AG09309 (cell line): ENCODE measurements around the gene ARHGAP6.
"Not testable (repeated sequence)": the region's sequence is repeated elsewhere in the genome, so short reads cannot be mapped to it uniquely, and the experiment has no call there.

Experiments
- DNase-seq: peaks from one replicate; pipeline ENCODE4 v3.0.0-alpha.2; 2010; ENCODE audit warnings: low read depth
- H3K4me3 ChIP-seq: 2 replicates; pipeline ENCODE4 v1.5.1; 2011; ENCODE audit warnings: mild to moderate bottlenecking, low read depth, low read length, moderate library complexity; ENCODE audit not compliant: control insufficient read depth
- TF ChIP-seq, protein P1 (sequence below): IDR thresholded peaks from 2 replicates; pipeline ENCODE4 v1.5.1; 2011; ENCODE audit warnings: mild to moderate bottlenecking, low read depth, low read length, inconsistent platforms; ENCODE audit not compliant: insufficient read depth, control insufficient read depth; ENCODE audit errors: missing control alignments

Gene ARHGAP6

DNA sequence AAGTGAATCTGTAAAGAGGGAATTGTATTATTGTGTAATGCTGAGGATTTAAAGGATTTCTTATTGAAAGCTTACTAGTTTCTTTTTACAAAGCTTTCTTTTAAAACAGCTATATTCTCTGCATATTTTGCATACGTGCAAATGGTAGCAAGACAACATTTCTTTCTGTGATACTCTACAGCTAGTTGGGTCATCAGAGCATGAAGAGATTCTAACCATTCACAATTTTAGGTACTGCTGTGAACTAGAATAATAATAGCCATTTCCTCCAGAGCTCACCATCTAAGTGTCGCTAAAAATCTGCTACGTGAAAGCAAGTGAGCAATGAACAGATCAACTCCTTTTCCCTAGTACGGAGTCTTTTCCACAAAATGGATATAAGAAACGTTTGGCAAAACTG is 37.3 kb downstream of the ARHGAP6 start:
- DNase-seq: no peak
- no peak overlapping the region for H3K4me3 ChIP-seq
- TF ChIP-seq, protein P1, sequence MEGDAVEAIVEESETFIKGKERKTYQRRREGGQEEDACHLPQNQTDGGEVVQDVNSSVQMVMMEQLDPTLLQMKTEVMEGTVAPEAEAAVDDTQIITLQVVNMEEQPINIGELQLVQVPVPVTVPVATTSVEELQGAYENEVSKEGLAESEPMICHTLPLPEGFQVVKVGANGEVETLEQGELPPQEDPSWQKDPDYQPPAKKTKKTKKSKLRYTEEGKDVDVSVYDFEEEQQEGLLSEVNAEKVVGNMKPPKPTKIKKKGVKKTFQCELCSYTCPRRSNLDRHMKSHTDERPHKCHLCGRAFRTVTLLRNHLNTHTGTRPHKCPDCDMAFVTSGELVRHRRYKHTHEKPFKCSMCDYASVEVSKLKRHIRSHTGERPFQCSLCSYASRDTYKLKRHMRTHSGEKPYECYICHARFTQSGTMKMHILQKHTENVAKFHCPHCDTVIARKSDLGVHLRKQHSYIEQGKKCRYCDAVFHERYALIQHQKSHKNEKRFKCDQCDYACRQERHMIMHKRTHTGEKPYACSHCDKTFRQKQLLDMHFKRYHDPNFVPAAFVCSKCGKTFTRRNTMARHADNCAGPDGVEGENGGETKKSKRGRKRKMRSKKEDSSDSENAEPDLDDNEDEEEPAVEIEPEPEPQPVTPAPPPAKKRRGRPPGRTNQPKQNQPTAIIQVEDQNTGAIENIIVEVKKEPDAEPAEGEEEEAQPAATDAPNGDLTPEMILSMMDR: no peak

DNA sequence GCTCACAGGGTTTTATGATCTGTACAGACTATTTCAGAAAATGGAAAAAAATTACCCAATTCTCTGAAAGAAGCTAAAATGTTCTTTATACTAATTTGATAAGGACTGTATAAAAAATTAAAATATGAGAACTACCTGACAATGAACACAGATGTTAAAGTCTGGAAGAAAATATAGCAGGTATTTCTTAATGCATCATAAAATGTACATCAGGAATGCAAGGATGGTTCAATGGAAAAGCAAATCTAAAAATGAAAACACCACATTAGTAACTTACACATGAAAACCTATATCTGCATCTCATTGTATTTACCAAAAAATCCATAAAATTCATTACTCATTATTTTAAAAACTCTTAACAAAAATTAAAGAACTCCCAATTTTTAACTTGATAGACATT is 39.4 kb downstream of the ARHGAP6 start:
- no peak overlapping the region for H3K4me3 ChIP-seq
- no peak for DNase-seq
- TF ChIP-seq, protein P1: no peak

DNA sequence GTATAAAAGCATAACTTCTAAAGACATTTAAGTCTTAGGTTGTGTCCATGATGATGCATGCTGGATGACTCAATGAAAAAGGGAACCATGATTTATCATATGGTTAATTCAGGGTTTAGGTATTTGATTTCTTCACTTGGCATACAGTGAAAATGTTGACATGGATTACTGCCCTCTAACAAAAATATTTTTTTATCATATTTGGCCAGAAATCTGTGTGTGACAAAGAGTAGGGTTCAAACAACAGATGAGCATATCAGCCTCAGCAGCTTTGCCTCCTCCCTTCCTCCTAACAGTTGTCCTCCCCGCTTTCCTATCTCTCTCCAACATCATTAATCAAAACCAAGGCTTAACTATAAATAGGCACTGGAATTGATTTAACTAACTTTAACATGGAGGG is 46.3 kb downstream of the ARHGAP6 start:
- DNase-seq: no peak
- no peak overlapping the region for H3K4me3 ChIP-seq
- TF ChIP-seq, protein P1: no peak

DNA sequence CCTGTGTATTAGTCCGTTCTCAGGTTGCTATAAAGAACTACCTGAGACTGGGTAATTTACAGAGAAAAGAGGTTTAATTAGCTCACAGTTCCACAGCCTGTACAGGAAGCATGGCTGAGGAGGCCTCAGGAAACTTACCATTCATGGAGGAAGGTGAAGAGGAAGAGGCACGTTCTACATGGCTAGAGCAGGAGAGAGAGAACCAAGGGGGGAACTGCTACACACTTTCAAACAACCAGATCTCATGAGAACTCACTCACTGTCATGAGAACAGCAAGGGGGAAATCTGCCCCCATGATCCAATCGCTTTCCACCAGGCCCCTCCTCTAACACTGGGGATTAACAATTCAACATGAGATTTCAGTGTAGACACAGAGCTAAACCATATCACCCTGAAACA is 51.5 kb downstream of the ARHGAP6 start:
- H3K4me3 ChIP-seq: not testable (repeated sequence)

DNA sequence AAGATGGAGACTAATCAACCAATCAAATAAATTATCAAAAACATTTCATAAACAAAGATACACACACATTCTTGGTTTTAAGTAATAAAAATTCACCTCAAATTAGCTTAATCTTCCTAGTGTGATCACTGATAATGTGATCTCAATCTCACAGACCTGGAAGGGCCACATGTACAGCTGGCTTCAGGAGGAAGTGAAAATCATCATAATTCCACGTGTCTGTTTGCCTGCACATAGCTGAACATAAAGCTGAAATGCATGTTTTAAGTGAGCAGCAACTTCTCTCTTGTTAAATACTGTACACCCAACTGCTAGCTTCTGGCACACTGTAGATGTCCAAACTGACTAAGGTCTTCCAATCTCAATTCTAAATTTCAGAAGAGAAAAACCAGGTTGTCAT is 53.8 kb downstream of the ARHGAP6 start:
- DNase-seq: no peak
- TF ChIP-seq, protein P1: no peak
- H3K4me3 ChIP-seq: no peak overlapping the region

More for the DNA sequence above, 51.5 kb downstream of the ARHGAP6 start:
- DNase-seq: not testable (repeated sequence)

DNA sequence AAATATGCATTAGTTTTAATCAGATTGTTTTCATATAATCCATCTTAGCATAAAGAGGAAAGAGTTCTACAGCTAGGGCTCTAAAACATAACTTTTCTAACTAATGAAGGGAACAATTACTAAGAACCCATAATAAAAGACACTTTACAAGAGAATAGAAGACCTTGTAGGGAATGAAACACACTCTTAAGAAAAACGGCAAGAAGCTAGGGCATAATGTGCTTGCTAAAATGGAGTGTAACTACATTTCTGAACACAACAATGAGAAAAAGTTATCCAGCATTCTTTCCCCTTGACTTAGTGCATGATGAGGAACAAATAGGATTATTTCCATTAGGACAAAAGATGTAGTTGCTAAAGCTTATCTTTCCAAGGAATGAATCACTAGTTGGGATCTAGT is 54.6 kb downstream of the ARHGAP6 start:
- H3K4me3 ChIP-seq: no peak overlapping the region
- no peak for DNase-seq
- TF ChIP-seq, protein P1: no peak

DNA sequence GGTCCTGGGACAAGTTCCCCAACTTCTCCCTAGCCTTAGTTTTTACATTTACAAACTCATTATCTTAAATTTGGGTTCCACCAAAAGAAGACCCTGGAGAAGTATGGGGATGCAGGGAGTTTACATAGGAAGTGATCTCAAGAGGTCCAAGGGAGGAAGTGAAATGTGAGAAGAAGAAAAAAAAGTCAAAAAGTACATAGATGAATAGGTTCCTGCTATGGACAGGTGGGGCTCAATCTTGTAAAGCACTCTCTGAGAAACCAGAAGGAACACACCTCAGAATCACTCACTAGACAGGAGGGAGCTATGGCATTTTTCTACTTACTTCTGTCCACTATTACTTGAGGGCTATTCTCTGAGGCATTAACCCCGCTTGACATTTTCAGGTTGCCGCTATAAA is 56.6 kb downstream of the ARHGAP6 start:
- no peak overlapping the region for H3K4me3 ChIP-seq
- DNase-seq: no peak
- TF ChIP-seq, protein P1: no peak
